ENCODE measurements around the gene CLMN.

Gene CLMN

DNA sequence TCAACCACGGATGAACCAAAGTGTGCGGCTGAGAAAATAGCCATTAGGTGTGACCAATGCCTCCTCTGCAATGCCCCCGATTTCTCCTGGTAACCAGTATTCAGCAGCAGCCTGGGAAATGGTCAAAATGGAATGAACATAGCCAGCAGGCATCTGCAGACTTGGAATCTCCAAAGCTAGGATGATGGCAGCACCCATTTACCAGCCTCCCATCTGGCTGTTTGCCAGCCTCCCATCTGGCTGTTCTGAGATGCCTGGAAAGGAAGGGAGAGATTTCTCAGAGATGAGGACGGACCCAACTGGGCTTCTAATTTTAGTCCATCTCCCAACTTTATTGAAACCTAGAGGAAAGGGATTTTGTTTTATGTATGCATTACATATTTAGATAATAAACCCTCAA lies 16.2 kb downstream of the CLMN start:
- DNase-seq (ENCODE audit: low read depth): no peak

DNA sequence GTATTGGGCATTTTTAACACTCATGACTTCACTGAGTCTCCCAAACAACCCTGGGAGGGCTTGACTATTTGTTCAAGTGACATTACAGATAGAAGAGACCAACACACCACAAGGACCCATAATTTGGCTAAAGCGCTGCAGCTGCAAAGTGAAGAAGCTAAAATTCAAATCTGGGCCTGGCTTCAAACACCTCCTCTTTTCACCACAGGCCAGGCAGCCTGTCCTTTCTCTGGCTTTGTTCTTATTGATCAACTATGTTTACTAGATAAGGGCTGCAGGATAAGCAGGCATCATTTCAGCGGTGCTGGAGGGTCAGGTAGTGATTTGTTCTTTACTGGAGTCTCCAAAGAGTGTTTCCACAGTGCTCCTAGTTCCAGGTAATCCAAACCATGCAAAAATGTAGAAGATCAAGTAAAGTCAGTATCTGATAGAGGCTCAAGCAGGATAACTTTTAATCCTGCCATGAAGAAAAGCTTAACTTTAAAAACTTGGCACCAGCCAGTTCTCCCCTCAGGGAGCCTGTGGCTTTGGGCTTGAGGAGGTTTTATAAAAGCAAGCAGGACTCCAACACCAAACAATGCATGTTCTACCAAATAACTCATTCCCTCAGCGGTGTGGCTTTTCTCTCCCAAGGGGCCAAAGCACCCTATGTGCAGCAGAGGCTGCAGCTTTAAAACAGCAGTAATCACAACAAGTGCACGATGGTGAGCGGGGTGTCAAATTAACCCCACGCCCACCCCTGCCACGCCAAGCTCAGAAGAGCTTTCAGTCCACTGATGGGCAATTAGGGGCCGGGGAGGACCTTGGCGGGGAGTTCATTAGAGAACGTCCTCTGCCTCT lies 16.8 kb downstream of the CLMN start:
- no peak for DNase-seq (ENCODE audit: low read depth)

DNA sequence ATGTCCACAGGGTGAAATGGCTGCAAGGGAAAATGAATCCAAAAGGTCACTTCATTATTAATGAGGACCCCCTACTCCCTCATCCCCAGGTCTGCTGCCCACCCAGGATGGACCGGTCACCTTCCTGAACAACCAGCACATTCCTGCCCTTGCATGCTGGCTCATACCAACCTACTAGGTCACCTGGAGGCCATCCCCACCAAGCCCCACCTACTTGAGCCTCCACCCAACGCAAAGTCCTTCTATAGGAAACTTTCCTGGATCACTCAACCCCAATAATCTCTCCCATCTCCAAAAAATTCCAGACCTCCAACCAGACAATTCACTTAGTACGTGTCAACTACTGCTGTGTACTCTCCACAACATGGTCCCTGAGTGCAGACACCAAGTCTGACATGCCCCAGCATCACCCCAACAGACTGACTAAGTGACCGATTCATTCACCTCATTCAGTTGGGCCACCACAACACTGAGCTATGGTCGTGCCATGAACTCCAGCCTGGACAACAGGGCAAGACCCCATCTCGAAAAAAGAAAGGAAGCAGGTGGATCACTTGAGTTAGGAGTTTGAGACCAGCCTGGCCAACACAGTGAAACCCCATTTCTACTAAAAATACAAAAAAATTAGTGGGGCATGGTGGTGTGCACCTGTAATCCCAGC lies 18.1 kb downstream of the CLMN start:
- no peak for DNase-seq (ENCODE audit: low read depth)

DNA sequence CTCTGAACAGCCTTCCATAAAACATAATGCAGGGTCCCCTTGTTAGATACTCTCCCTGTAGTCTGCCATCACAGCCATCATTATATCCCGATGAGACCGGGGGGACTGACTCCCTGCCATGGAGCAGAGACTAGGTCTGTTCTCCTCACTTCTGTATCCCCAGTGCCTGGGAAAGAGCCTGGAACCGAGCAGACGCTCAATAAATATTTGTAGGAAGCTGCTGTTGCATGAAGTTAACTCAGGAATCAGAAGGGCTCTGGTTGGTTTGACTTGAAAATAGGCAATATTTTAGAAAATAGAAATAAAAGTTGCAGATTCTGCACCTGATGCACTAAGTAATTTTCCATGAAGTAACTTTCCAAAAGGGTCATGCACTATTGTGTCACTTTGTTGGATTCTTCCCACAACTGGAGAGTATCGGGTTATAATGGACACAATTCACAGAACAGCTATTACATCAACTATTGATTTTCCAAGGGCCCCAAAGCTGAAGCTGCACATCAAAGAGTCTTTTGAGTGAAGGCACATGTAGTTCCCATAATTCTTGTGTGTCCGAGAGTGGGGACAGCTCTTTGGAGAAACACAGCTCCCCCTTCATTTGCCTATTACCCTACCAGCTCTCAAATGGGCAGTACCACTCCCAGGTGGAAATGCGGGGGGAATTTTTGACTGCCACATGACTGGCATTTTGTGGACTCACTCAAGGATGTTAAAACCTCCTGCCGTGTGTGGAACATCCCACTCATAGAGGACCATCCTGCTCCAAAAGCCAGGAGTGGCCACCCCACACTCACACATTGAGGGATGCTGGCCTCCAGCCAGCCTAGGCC lies 18.8 kb downstream of the CLMN start:
- DNase-seq (ENCODE audit: low read depth): no peak

DNA sequence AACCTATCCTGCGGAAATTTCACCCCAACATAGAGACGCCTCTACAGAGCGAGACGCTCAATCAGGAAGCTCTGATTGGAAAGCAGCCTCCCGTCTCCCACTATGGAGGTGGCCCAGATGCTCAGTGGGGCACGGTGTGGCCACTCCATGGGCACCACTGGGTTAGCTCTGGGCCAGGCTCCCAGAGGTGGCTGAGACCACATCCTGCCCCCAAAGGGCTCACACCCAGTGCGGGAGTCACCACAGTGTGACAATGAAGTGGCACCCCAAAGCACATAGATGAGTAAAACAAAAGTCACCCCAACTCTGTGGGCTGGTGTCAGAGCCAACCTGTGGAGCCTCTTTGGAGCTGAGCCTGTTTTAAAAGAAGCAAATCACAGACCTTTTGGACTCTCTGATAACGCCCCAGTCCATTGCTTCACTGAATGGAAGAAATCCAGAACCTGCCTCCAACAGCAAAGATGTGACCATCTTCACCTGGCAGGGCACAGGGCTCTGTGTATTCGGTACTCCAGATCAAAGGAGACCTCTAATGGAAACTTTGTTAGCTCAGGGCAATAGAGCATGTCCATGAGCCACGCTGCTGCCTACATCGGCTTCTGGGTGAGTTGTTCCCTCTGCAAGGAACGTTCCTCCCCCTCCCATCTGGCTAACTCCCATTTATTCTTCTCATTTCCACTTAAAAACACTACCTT lies 19.6 kb downstream of the CLMN start:
- no peak for DNase-seq (ENCODE audit: low read depth)

DNA sequence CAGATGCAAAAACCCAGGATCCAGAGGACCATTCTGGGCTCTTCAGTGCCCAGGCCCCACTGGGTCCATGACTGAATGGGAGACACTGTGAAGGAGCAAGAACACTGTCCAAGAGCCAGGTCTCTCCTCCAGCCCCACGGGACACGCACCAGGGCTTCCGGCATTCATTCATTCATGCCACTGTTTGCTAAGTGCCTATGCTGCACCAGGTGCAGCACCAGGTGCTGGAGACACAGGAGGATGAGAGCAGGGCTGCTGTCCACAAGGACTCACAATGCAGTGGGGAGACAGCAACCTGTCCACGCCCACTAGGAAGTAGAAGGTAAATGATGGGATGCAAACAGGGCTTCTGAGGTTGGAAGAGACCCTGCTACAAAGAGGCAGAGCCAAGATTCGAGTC lies 20.4 kb downstream of the CLMN start:
- DNase-seq (ENCODE audit: low read depth): no peak

DNA sequence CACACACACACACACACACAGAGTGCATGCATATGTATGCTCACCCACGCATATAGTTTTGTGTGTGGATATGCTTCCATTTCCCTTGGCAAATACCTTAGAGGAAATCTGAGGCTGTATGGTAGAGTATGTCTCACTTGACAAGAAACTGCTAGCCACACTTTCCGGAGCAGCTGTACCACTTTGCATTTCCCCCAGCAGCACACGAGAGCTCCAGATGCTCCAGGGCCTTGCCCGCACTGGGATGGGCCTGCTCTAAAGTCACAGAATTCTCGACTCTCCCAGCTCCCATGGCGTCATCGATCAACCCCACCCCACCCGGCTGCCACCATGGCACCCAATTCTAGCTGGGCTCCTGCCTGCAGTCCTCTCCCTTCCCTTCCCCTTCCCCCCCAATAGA lies 21.9 kb downstream of the CLMN start:
- no peak for DNase-seq (ENCODE audit: low read depth)

DNA sequence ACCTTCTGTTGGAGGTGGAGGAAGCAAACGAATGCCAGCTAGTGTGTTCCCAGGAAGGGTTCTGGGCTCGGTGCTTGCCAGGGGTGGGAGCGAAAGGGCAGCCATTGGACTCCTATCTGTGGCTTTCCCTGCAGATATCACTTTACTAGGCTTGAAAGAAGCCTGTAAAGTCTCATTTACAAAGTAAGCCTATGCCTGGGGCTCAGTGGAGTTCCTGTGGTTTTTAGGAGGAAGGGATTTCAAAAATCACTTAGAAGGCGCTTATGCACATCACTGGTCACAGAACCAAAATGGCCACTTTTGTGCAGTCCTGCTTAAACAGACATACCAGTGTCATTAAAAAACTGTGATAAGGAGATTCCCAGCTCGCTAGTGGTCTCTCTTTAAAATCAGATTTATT lies 22.7 kb downstream of the CLMN start:
- no peak for DNase-seq (ENCODE audit: low read depth)

DNA sequence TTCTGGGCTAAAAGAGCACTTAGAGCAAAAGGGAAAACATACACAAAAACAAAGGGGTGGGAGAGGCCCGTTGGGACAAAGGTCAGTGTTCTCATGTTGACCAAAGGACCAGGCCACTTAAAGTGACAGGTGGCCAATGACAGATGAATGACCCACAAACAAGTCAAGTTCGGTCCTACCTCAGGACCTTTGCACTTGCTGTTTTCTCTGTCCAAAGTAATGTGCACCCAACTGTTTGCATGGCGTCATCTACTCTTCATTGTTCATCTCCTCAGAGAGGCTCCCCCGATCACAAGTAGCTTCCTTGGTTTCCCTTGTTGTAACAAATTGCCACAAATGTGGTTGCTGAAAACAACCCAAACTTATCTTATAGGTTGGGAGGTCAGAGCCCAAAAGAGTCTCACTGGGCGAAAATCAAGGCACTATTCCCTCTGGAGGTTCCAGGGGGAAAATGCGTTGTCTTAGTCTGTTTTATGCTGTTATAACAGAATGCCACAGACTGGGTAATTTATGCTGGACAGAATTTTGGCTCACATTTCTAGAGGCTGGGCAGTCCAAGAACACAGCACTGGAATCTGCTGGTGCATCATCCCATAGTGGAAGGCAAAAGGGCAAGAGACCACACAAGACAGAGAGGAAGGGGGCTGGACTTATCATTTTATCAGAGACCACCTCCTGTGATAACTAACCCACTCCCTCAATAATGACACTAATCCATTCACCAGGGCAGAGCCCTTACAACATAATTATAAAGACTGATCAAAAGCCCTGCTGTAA lies 23.9 kb downstream of the CLMN start:
- DNase-seq (ENCODE audit: low read depth): no peak

DNA sequence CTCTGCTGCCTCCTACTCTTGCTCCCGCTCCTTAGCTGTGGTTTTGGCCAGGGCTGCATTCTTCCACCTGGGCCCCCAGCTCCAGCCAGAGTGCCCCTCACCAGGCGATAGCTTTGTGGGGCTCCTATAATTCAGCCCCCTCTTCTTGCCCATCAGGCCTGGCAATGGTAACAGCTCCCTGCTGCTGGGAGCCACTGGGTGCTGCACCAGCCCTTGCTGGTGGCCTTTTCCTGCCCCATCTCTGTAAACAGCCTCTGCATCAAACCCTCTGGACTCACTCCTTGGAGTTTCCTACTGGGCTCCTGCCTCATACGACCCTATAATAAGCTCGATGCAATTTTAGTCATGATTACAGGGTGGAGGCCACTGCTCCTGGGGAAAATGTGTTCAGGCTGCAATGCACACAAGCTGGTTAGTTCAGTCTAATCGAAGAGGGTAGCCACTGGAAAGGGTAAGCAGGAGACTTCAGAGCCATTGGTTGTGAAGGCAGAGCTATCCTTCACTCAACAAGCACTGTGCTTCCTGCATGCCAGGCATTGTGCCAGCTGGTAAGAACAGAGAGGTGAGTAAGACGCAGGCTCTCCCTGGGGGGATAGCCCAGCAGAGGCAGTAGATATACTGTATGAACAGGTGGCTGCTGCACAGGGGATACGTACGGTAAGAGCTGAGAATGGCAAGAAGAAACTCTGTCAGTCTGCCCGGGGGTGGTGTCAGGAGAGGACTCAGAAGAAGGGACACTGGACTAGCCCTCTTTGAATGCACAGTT lies 24.7 kb downstream of the CLMN start:
- no peak for DNase-seq (ENCODE audit: low read depth)

DNA sequence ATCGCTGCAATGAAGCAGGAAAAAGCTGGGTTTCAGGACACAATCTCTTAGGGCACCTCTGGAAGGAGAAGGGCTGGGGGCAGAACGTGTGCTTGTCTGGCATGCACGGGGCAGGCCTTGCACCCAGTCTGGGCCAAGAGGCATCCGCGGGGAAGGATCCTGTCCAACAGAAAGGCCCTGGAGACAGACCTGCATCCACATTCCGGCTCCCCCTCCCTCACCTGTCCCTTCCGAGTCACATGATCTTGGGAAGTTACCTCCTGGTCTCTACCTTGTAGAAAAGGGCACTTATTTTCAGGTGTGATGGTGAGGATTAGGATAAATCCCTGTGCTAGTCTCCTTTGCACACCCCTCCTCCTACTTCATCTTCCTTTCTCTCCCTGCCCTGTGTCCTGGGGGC lies 25.4 kb downstream of the CLMN start:
- no peak for DNase-seq (ENCODE audit: low read depth)

DNA sequence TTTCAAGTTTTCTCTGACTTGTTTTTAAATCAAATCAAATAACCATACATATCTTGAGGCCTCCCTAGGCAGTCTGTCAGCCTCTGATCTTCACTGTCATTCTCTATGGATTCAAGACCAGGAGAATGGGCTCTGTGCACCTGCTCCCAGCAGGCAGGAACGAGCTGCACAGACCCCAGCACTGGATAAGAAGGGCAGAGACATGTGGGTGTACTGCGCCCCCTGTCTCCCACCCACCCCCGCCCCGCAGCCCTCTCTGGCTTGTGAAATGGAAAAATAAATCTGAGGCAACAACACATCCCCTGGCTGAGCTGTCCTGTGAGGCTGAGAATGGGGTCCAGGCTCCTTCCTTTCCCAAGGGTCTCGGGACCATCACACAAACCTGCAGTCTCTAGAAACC lies 26.3 kb downstream of the CLMN start:
- no peak for DNase-seq (ENCODE audit: low read depth)

DNA sequence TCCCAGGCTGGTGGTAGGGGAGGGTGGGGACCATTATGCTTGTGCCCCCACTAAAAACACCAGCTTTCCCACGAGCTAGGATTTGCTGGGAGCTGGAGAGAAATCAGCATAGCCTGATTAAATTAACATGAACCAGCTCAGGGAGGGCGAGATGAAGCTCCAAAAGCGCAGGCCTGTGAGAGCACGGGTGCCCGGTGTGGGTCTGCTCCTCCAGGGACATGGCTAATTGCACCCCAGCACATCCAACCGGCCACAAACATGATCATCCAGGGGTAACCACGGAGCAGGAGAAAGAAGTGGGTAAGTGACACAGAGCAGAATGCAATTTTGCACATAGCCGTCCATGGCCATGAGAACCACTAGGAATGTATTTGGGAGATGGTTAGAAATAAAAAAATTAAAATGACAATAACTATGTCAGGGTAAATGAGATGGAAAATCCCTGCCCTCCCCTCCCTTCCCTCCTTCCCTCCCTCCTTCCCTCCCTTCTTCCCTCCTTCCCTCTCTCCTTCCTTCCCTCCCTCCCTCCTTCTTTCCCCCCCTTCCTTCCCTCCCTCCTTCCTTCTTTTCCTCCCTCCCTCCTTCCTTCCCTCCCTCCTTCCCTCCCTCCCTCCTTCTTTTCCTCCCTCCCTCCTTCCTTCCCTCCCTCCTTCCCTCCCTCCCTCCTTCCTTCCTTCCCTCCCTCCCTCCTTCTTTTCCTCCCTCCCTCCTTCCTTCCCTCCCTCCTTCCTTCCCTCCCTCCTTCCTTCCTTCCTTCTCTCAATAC lies 26.9 kb downstream of the CLMN start:
- no peak for DNase-seq (ENCODE audit: low read depth)

DNA sequence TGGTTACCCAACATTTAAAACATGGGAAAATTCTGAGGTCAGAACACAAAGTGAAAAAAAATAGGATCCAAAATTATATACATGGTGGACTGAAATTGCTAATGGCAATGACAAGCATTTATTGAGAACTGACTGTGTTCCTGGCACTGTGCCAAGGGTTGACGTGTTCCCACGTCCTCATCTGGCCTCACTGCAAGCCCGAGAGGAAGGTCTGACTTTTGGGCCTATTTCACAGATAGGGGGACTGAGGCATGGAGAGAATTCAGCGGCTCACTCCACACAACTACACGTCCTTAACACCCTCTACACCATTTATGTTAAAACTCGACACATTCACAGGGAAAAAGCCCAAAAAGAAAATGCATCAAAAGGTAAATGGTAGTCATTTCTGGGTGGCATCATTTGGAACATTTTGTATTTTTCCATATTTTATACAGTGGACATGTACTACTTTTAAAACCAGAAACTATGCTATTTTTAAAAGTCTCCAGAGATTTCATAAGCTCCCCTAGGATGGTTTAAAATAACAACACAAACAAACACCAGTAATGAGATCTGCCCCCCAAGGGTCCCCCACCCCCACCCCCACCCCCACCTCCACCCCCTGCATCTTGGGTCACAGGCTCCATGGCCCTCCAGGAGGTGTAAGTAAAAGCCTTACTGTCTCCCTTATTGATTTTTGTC lies 27.7 kb downstream of the CLMN start:
- no peak for DNase-seq (ENCODE audit: low read depth)

DNA sequence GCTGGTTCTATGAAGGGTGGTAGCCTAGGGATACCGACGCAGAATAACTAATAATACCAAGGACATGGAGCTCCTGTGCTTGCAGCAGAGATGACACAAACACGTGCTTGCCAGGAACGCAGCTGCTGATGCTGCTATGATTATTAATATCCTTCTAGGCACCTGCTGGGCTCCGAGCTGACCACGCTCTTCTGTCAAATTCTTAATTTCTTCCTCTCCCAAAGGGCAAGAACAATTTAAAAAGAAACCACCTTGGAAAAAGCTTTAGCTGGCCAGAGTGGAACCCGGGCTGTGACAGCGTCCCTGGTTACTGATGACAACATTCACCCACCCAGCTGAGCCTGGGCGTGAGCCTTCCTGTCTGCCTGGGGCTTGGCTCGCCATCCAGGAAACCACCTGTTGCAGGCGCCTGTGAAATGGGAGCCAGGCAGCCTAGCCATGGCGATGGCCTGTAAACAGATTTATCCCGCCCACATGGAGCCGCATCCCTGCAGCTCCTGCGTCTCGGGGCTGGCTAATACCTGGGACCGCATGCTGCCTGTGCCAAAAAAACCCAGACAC lies 28.8 kb downstream of the CLMN start:
- DNase-seq (ENCODE audit: low read depth): no peak

DNA sequence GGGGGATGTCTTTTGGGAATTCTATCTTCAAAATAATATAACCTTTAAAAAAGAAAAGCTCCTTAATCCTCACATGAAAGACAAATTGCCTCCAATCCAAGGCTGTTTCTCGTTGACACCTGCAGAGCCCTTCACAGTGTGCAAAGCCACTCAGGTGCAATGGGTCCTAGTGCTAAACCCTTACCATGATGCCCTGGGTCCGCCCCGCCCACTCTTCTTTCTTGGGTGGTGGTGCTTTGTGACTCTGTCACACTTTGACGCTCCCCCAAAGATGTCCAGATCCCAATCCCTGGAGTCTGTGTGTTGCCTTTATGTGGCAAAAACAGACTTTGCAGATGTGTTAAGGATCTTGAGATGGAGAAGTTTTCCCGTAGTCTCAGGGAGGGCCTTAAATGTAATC lies 29.7 kb downstream of the CLMN start:
- DNase-seq (ENCODE audit: low read depth): no peak

DNA sequence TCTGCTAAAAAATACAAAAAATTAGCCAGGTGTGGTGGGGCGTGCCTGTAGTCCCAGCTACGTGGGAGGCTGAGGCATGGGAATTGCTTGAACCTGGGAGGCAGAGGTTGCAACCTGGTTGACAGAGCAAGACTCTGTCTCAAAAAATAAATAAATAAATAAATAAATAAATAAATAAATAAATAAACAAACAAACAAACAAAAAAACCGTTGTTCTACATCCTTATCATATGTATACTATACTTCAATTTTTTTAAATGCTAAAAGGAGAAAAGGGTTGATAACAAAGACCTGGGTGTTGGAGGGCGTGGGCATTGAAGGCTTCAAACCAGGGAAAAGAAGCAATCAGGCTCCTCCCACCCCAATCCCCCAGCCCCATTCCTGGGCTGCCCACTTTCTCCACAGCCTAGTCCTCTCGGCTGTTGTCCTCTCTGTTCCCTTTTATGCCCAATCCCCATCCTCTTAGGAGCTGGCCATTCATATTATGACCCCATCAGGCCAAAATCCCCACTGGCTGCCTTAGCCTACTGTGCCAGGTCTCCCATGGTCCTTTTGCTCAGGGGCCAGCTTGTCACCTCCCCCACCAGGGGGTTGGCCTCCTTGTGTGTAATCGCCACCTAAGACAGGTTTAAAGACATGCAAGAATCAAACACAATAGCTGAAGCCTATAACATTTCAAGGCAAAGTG lies 30.2 kb downstream of the CLMN start:
- no peak for DNase-seq (ENCODE audit: low read depth)

DNA sequence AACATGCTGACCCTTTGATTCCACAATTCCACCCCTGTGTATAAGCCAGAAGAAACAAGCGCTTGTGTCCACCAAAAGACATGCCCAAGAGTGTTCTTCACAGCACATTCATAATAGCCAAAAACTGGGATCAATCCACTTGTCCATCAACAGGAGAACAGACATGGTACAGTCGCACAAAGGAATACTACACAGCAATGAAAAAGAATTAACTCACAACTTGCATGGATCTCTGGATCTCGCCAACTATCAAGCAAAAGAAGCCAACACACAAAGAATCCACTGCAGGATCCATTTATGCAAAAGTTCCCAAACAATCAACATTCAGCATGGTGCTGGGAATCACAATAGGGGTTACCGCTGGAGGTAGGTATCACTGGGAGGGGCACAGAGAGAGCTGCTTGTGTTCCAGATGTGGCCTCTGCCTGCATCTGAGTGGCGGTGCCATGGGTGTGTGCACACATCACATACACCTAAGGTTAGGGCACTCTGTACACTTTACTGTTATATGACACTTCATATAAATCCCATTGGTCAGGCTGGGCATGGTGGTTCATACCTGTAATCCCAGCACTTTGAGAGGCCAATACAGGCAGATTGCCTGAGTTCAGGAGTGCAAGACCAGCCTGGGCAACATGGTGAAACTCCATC lies 30.9 kb downstream of the CLMN start:
- DNase-seq (ENCODE audit: low read depth): no peak

All from HS-5 (cell line).